ENCODE data around the gene TMBIM1. TPM values are rescaled to one million over a fixed set of nuclear protein-coding genes. Genes with fewer than 3 reads are reported as not detected.

Gene TMBIM1
- 100 to 1,000 TPM in 1 of 2 donors, 10 to 100 TPM in 1; 97.4 to 121 TPM for total RNA-seq
- 122 to 280 reads per million in 2 donors for total RNA-seq

DNA sequence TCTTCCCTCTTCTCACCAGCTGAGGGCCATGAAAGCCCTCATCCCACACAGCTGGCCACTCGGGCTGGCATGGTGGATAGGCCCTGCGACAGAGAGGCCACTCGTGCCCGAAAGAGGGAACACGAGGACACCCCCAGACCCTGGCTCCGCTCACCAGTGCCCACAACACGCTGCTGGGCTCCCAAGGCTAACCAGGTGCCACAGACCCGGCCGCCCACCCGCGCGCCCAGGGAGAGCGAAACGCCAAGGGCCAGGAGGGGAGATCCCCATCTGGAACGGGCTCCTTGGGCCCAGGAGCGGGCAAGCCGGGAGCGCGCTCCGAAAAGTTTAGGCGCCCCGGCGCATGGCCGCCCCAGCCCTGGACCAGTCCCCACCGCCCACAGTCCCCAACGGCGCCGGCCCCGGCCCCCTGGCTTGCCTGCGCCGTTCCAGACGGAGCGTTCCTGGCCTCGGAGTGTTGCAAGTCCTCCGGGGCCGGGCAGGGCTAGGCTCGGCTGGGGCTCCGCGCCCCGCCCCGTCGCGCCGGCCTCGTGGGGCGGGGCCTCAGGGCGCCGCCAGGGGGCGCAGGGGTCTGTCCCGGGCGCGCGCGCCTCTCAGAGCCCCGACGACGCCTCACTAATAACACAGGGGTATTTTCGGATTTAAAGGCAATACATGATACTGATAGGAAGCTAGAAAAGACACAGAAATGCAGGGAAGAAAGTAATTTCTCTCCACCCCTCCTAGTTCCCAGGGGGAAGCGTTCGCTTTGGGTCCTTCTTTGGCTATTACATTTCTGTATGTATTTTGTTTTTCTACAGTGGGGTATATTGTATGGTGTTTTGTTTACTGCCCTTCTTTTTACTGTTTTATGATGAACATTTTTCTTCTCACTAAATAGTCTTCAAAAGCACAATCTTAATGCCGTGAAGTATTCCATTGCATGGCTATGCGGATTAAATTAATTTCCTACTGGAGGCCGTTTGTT is at the start of gene TMBIM1:
Gene TMBIM1, minus strand, starts transcription at position 456 of the 967 bp plus-strand sequence. CDS start 10,362 bp downstream, outside the sequence.
- Mint-ChIP-seq H3K4me3 (peak within 1 kb of the TSS; percentile 95), H3K4me1 (peaks cover 46% of the 10 kb centered on the region), H3K27ac (peak within 1 kb of the TSS; percentile 99), H3K27me3 (no peaks in the 10 kb centered on the region), H3K36me3 (ENCODE audit: low read depth) (no peaks in the 10 kb centered on the region)
- DNase-seq = peak; percentile 80 to 83 (median 82)
- H3K9me3 ChIP-seq (ENCODE audit: control insufficient read depth, low read length, poor library complexity, severe bottlenecking) = no peaks in the 10 kb centered on the region
- peak; percentile 87 for ATAC-seq

DNA sequence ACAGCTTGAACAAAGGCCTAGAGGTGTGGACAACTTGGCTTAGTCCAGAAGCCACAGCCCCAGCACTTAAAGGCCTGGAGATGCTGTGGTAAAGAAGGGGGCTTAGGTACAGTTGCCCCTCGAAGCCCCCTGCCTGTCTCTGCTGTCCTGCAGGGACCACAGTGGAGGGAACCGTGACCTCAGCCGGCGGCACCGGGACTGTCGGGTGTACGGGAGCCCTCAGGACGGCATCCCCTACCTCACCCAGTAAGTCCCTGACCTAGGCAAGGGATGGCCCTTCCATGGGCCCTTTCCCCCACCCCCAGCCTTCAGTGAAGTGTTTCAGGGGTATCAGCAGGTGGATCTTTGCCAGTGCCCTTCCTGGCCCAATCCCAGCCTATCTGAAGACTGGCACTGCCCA is 49.1 kb upstream of the TMBIM1 start:
- peaks cover 7% of the 10 kb centered on the region for H3K4me1 Mint-ChIP-seq
- peaks cover 2% of the 10 kb centered on the region for H3K36me3 Mint-ChIP-seq (ENCODE audit: low read depth)
- H3K4me3 Mint-ChIP-seq = no peak overlapping the region
- DNase-seq = no peak
- H3K27ac Mint-ChIP-seq = no peak overlapping the region
- ATAC-seq = no peak
- peaks cover 1% of the 10 kb centered on the region for H3K27me3 Mint-ChIP-seq
- H3K9me3 ChIP-seq (ENCODE audit: control insufficient read depth, low read length, poor library complexity, severe bottlenecking) = no peaks in the 10 kb centered on the region

DNA sequence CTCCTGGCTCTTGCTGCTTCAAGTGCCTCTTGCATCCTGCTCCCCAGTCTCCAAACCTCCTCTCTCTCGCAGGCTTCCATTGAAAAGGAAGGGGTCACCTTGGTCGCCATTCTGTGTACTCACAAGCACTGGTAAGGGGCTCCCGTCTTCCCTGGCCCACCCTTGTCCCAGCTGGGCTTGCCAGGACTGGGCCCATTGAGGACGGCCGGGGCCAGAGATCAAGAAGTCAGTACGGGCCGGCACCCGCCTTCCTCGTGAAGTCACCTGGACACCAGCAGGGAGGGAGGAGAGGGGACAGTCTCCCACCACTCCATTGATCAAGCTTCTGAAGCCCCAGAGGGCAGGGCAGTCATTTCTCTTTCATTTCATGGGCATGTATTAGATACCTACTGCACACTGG is 48.4 kb upstream of the TMBIM1 start:
- Mint-ChIP-seq H3K36me3 (ENCODE audit: low read depth) (peaks cover 2% of the 10 kb centered on the region), H3K4me3 (no peak overlapping the region), H3K4me1 (peaks cover 7% of the 10 kb centered on the region), H3K27me3 (no peaks in the 10 kb centered on the region), H3K27ac (no peak overlapping the region)
- ATAC-seq (no peak), DNase-seq (no peak)
- H3K9me3 ChIP-seq (ENCODE audit: control insufficient read depth, low read length, poor library complexity, severe bottlenecking) = no peaks in the 10 kb centered on the region

GRCh38 chr2:218334531-218334930 is 42.2 kb upstream of the TMBIM1 start:
- ATAC-seq (no peak), DNase-seq (no peak)
- no peak overlapping the region for H3K4me3 Mint-ChIP-seq

GRCh38 chr2:218332920-218333645 is 40.8 kb upstream of the TMBIM1 start:
- DNase-seq (no peak), ATAC-seq (no peak)
- H3K36me3 Mint-ChIP-seq (ENCODE audit: low read depth) = no peaks in the 10 kb centered on the region
- no peaks in the 10 kb centered on the region for H3K9me3 ChIP-seq (ENCODE audit: control insufficient read depth, low read length, poor library complexity, severe bottlenecking)
- H3K27ac Mint-ChIP-seq = peak overlapping the region; percentile 86
- H3K27me3 Mint-ChIP-seq = no peaks in the 10 kb centered on the region
- H3K4me1 Mint-ChIP-seq = peaks cover 6% of the 10 kb centered on the region
- no peak overlapping the region for H3K4me3 Mint-ChIP-seq

More at GRCh38 chr2:218334531-218334930, 42.2 kb upstream of the TMBIM1 start:
- Mint-ChIP-seq H3K27me3 (no peaks in the 10 kb centered on the region), H3K4me1 (peaks cover 8% of the 10 kb centered on the region), H3K36me3 (ENCODE audit: low read depth) (no peaks in the 10 kb centered on the region), H3K27ac (no peak overlapping the region)
- H3K9me3 ChIP-seq (ENCODE audit: control insufficient read depth, low read length, poor library complexity, severe bottlenecking) = no peaks in the 10 kb centered on the region

DNA sequence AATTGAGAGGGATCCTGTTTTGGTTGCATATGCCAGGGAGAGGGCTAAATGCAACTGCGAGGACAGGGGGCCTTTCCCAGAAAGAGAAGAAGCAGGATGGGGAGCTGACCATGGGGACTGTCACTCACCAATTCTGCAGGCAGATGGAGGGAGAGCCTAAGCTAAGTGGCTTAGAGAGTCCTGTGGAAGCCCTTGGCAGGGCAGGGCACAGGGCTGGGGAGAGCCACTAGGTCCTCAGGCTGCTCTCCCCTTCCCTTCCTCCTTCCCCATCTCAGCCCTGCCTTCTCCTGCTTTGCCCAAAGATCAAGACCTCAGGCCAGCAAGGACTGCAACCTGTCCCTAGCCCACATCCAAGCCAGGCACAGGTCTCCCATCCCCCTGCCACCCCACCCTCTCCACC is 40.0 kb upstream of the TMBIM1 start:
- no peaks in the 10 kb centered on the region for H3K36me3 Mint-ChIP-seq (ENCODE audit: low read depth)
- ATAC-seq (no peak), DNase-seq (no peak)
- no peaks in the 10 kb centered on the region for H3K9me3 ChIP-seq (ENCODE audit: control insufficient read depth, low read length, poor library complexity, severe bottlenecking)
- no peak overlapping the region for H3K27ac Mint-ChIP-seq
- H3K4me3 Mint-ChIP-seq = no peak overlapping the region
- H3K27me3 Mint-ChIP-seq = no peaks in the 10 kb centered on the region
- peaks cover 6% of the 10 kb centered on the region for H3K4me1 Mint-ChIP-seq

- ATAC-seq (no peak), DNase-seq (no peak)
- Mint-ChIP-seq H3K4me3 (no peak overlapping the region), H3K27ac (no peak overlapping the region), H3K36me3 (ENCODE audit: low read depth) (no peaks in the 10 kb centered on the region), H3K4me1 (peaks cover 6% of the 10 kb centered on the region), H3K27me3 (no peaks in the 10 kb centered on the region)
- no peaks in the 10 kb centered on the region for H3K9me3 ChIP-seq (ENCODE audit: control insufficient read depth, low read length, poor library complexity, severe bottlenecking)
Observed at GRCh38 chr2:218331745-218332144, 39.4 kb upstream of the TMBIM1 start.

GRCh38 chr2:218329826-218330593 is 37.7 kb upstream of the TMBIM1 start:
- no peak overlapping the region for H3K27ac Mint-ChIP-seq
- DNase-seq (no peak), ATAC-seq (no peak)
- H3K27me3 Mint-ChIP-seq = no peaks in the 10 kb centered on the region
- H3K36me3 Mint-ChIP-seq (ENCODE audit: low read depth) = no peaks in the 10 kb centered on the region
- no peak overlapping the region for H3K4me3 Mint-ChIP-seq
- H3K9me3 ChIP-seq (ENCODE audit: control insufficient read depth, low read length, poor library complexity, severe bottlenecking) = no peaks in the 10 kb centered on the region
- peaks cover 15% of the 10 kb centered on the region for H3K4me1 Mint-ChIP-seq

DNA sequence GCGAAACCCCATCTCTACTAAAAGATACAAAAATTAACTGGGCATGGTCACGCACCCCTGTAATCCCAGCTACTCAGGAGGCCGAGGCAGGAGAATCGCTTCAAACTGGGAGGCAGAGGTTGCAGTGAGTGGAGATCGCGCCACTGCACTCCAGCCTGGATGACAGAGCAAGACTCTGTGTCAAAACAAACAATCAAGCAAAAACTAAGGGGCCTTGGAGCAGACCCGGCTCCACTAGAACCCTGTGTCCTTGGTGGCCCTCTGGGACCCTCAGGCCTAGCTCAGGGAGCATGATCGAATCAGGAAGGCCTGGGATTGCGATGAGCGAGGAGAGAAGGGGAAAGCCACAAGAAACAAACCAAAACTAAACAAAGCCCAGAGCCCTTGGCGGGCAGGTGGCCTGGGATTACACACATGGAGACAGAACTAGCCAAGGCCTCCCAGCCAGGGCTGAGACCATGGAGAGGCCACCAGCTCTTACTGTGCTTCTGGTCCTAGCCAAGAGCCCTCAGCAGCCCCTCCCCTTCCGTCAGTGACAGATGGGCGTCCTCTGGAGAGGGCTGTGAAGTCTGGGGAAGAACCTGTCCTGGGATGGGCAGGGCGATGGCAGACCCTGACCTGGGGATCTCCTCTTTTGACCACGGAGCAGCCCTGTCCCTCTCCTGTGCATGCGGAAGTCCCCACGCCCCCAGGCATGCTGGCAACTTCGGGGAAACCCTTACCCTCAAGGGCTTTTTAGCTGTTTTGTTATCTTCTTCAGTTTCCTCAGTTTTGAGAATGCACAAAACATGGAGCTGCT is 36.9 kb upstream of the TMBIM1 start:
- H3K4me1 Mint-ChIP-seq = peaks cover 16% of the 10 kb centered on the region
- no peaks in the 10 kb centered on the region for H3K9me3 ChIP-seq (ENCODE audit: control insufficient read depth, low read length, poor library complexity, severe bottlenecking)
- ATAC-seq (no peak), DNase-seq (no peak)
- no peak overlapping the region for H3K27ac Mint-ChIP-seq
- H3K27me3 Mint-ChIP-seq = no peaks in the 10 kb centered on the region
- H3K36me3 Mint-ChIP-seq (ENCODE audit: low read depth) = no peaks in the 10 kb centered on the region
- no peak overlapping the region for H3K4me3 Mint-ChIP-seq

GRCh38 chr2:218328294-218328693 is 36.0 kb upstream of the TMBIM1 start:
- Mint-ChIP-seq H3K4me3 (no peak overlapping the region), H3K36me3 (ENCODE audit: low read depth) (no peaks in the 10 kb centered on the region), H3K27ac (no peak overlapping the region), H3K4me1 (peaks cover 24% of the 10 kb centered on the region), H3K27me3 (no peaks in the 10 kb centered on the region)
- DNase-seq (no peak), ATAC-seq (no peak)
- no peaks in the 10 kb centered on the region for H3K9me3 ChIP-seq (ENCODE audit: control insufficient read depth, low read length, poor library complexity, severe bottlenecking)

DNA sequence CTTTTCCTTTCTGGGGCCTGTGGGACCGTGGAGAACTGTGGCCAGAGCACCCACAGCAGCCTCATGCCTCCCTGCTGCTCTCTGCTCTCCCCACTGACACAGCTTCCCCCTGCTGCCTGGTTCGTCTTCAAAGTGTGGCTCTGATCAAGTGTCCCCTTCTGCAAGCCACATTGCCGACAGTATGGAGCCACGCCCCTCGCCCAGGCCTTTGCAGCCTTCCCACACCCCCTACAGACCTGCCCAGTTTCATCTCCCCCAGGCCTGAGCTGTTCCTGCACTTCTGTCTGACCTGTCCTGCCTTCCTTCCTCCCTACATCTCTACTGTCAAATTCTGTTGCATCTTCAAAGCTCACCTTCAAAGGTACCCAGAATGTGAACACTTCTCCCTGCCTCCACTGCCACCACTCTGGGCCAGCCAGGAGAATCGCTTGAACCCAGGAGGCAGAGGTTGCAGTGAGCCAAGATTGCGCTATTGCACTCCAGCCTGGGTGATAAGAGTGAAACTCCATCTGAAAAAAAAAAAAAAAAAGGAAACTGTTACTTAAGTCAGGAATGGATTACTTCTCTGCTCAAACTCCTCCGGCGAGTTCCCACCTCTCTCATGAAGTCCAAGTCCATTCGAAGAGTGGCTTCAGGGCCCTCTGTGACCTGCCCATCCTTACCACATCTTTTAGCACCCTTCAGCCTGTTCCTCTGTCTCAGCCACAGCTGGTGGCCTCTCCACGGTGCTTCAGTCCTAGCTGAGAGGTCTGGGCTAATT is 35.3 kb upstream of the TMBIM1 start:
- peaks cover 22% of the 10 kb centered on the region for H3K4me1 Mint-ChIP-seq
- H3K27ac Mint-ChIP-seq = peak overlapping the region; percentile 71
- DNase-seq (no peak), ATAC-seq (no peak)
- no peak overlapping the region for H3K4me3 Mint-ChIP-seq
- no peaks in the 10 kb centered on the region for H3K9me3 ChIP-seq (ENCODE audit: control insufficient read depth, low read length, poor library complexity, severe bottlenecking)
- no peaks in the 10 kb centered on the region for H3K27me3 Mint-ChIP-seq
- H3K36me3 Mint-ChIP-seq (ENCODE audit: low read depth) = no peaks in the 10 kb centered on the region

- Mint-ChIP-seq H3K27ac (peak overlapping the region; percentile 29), H3K4me3 (no peak overlapping the region), H3K36me3 (ENCODE audit: low read depth) (no peaks in the 10 kb centered on the region), H3K27me3 (no peaks in the 10 kb centered on the region), H3K4me1 (peaks cover 27% of the 10 kb centered on the region)
- ATAC-seq (no peak), DNase-seq (no peak)
- H3K9me3 ChIP-seq (ENCODE audit: control insufficient read depth, low read length, poor library complexity, severe bottlenecking) = no peaks in the 10 kb centered on the region
Observed at GRCh38 chr2:218326315-218326714, 34.0 kb upstream of the TMBIM1 start.
